HG03575 (cell line): ENCODE measurements around the gene SGSM2.

ENCODE experiments used
- ATAC-seq: cut with Tn5 transposase; IDR thresholded peaks from one replicate; pipeline ENCODE4 v1.9.1; 2021; ENCODE audit not compliant: unreplicated experiment, insufficient number of reproducible peaks, low FRiP score; ENCODE audit errors: extremely low read depth

Gene SGSM2

GRCh38 chr17:2395258-2396181 lies 58.2 kb downstream of the SGSM2 start:
- ATAC-seq = no peak

GRCh38 chr17:2396192-2396567 lies 58.9 kb downstream of the SGSM2 start:
- ATAC-seq = no peak

GRCh38 chr17:2396568-2397246 lies 59.4 kb downstream of the SGSM2 start:
- ATAC-seq = no peak

GRCh38 chr17:2397247-2398171 lies 60.2 kb downstream of the SGSM2 start:
- ATAC-seq = no peak

GRCh38 chr17:2398182-2398581 lies 60.9 kb downstream of the SGSM2 start:
- ATAC-seq = no peak

- no peak for ATAC-seq
Observed at GRCh38 chr17:2398655-2399571, 61.6 kb downstream of the SGSM2 start.

GRCh38 chr17:2399572-2400473 lies 62.5 kb downstream of the SGSM2 start:
- ATAC-seq = no peak

- ATAC-seq = no peak
Observed at GRCh38 chr17:2400474-2400866, 63.2 kb downstream of the SGSM2 start.

- no peak for ATAC-seq
Observed at GRCh38 chr17:2400877-2401425, 63.6 kb downstream of the SGSM2 start, which contains the start of gene MNT. Gene MNT, minus strand, starts transcription at chr17:2401060. Its CDS starts 348 bp downstream, at chr17:2400712.

- ATAC-seq = no peak
Observed at GRCh38 chr17:2401426-2402221, 64.3 kb downstream of the SGSM2 start.

GRCh38 chr17:2402544-2402943 lies 65.2 kb downstream of the SGSM2 start:
- no peak for ATAC-seq

GRCh38 chr17:2403044-2403443 lies 65.7 kb downstream of the SGSM2 start:
- ATAC-seq = no peak

- ATAC-seq = no peak
Observed at GRCh38 chr17:2405247-2405926, 68.1 kb downstream of the SGSM2 start.

- ATAC-seq = no peak
Observed at GRCh38 chr17:2406271-2406902, 69.1 kb downstream of the SGSM2 start.
